CD4-positive, alpha-beta T cell treated with Interferon alpha-2 for 1 hour (primary cell): ENCODE data around the gene RNF14.

Experiments
- DNase-seq, 2 donors: peaks; one replicate each; pipeline ENCODE4 v3.0.0-alpha.2; 2020 to 2022

The RNF14 gene

DNA sequence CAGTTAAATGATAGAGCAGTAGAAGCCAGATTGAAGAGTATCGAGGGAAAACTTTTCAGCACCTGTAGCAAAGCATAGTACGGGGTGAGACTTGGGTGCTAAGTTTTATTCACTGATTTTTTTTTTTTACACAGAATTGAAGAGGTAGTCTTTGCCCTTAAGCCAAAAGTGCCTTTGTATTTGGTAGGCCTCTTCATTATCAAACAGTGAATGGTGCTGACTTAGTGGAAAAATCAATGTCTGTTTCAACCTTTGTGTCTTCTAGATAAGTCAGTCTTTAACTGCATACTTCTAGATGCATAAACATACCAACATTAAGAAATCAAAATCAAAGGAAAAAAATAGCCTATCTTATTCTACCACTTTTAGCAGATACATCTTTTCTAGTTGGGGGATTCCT lies 13.7 kb downstream of the RNF14 start:
- DNase-seq, result no peak

DNA sequence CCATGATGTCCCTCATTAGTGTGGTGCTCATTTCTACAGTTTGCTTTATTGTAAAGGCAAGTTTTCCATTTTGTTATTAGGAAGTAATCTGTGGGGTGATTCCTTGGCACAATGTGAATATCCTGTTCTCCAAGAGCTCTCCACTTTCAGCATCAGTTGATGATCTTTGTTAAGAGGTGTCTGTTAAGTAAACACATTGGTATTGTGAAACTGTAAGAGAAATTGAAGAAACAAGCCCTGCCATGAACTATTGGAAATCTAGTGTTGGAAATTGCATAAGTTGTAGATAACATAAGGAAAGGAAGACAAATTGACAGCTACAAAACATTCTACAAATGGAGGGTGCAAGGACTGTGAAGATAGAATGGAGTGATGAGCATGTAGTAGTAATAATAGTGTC lies 17.2 kb downstream of the RNF14 start:
- no peak for DNase-seq

DNA sequence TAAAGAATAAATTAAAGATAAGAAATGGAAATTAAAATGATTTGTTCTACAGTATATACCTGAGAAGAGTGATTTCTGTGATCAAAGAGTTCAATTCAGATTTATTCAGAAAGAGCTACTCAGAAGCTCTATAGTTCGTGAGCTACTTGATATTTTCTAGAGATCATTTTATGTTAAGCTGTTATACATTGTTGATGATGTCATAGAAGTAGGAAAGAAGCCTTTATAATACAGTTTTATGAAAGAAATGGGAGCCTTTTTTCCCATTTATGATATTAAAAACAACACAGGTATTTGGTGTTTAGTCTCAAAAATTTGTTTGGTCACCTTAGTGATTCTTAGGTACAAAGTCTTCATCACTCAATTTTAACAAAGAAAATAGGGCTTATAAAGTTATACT lies 20.8 kb downstream of the RNF14 start:
- DNase-seq, result no peak

DNA sequence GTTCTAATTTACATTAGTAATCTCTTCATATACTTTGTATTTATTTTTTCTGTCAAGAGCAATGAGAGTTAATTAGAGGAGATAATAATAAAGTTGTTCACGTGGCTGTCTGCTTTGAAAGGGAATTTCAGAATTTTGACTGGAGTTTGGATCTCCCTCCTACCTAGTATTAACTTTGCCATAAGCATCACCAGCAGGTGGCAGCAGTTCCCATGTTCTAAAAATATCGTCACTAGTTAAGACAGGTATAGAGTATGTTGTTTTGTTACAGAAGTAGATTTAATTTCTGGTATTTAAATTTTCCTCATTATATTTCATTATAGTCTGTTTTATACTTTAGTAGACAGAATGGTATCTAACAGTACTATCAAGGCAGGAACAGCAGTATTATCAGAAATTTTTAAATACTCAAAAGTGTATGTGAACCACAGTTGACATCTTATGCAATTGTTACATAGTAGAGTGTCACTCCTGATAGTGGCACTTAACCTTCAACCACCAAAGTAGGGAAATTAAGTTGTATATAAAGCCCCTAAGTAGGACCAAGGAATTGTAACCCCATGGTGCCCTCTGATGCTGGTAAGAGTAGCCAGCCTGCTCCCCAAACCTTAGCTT lies 23.6 kb downstream of the RNF14 start:
- peak; percentile 69 to 80 for DNase-seq

DNA sequence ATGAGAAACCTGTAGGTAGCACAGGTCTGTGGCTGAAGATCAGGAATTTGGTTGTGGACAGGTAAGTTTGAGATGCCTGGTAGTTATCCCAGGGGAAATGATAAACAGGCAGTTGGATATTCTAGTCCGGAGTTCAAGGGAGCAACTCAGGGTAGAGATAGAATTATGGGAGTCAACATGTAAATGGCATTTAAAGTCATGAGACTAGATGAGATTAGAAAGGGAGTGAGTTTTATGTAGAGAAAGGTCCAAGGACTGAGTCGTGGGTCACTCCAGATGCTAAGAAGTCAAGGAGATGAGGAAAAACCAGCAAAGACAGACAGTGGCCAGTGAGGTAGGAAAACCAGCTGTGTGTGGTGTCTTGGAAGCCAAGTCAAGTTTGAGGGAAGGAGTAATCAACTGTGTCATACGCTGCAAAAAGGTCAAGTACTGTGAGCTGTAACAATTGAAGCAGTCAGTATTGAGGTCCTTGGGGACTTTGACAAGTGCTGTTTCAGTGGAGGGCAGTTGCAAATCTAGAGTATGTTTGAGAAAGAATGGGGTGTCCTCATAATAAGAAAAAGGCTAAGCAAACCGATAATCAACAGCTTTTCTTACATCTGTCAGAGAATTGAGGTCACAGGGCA lies 25.7 kb downstream of the RNF14 start:
- no peak for DNase-seq

DNA sequence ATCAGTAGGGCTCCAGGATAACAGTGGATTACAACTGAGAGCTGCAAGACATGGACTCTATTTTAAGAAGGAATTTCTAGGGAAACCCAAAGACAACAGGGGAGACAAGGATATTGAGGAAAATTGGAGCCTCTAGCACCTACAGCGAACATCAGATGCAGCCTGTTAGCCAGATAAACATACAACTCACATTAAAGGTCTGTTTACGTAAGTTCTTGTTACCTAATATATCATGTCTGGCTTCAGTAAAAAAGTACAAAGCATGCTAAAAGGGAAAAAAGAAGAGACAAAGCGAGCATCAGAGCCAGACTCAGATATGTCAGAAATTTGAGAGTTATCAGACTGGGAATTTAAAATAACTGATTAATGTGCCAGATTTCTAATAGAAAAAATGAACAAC lies 26.8 kb downstream of the RNF14 start:
- DNase-seq, result no peak

DNA sequence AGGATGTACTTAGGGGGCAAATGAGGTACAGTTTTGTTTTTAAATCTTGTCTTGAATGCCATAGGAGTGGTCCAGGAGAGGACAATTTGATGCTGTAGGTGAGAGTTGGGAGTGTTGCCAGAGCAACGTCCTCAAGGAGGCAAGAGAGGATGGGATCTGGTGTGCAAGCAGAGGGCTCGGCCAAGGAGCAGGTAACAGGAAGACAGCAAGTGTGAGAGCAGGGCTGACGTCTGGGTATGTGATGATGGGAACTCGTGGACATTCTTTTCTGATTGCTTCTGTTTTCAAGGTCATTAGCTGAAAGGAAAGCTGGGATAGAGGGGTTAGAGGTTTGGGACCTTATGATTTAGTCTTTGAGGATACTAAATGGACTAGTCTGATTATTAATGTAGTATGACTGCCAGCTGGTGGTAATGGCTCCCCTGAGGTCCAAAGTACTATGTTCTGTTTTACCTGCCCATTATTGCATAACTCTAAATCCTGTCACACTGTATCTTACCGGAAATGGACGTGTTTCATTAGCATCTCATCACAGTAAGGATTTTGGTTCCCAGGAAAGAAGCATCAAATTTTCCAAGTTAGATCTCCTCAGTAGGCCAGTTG lies 28.6 kb downstream of the RNF14 start:
- no peak for DNase-seq

DNA sequence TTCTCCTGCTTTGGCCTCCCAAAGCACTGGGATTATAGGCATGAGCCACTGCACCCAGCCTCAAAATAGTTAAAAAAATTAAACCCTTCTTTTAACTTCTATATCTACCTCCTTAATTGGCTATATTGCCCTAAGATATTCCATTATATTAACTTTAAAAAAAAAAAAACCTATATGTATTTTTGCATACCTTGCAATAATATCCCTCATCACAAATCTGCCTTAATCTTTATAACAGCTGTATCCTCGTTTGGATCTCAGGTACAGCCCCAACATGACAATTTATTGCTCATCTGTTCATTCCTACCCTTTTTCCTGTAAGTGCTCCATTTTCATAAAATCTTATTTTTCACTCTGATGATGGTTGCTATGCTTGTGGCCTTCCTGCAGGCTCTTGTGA lies 31.3 kb downstream of the RNF14 start:
- no peak for DNase-seq

DNA sequence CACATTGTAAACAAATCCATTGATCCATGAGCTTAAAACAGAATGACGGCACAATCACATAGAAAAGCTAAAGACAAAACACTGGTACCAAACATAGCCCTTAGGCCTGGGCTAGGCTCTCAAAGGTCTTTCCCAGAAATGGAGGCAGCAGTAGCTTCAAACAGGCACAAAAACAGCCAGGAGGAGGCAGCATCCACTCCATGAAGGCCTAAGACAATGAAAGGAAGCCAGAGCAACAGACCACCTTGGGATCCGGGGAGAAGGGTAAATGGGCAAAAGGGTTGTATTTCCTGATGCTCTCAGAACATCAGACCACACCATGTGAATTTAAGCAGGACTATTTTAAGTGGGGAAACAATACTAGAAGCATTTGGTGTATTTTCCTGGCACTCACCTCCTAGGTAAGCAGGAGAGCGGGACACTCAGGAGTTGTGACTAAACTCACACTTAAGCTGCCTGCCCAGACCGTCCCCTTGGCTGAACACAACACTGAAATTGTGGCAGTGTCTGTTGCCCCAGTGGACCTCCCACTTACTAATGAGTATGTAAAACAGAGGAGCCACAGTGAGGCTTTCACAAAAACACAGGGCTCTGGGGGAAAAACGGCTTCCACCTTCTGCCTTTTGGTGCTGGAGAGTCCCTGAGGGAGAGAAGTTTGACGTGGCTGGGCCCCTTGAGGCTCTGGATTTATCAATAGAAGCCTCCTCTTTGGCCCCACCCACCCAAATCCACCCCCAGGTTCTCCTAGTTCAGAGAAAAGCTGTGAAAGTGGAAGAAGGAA lies 32.0 kb downstream of the RNF14 start:
- DNase-seq, result peak in 1 of 2 donors; percentile 35

DNA sequence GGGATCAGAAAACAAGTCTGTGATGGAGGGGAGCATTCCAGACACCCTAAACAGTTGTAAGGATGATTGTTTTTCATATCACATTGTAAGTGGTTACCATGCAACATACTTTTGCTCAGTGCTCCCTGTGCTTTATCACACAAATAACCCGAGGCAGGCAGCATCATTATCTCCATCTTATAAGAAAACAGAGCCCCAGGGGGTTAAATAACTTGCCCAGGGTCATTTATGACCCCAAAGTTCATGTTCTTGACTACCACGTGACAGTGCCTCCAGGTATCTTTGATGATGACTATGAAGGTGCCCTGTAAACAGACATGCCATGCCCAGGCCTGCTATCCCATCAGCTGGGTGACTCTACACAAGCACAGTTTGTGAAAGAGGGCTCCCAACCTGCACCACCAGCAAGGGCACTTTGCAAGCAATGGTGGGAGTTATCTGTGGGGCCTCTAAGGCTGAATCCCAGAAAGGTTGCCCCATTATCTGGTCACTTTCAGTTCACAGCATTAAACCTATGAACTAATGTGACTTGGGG lies 34.4 kb downstream of the RNF14 start:
- DNase-seq, result no peak

DNA sequence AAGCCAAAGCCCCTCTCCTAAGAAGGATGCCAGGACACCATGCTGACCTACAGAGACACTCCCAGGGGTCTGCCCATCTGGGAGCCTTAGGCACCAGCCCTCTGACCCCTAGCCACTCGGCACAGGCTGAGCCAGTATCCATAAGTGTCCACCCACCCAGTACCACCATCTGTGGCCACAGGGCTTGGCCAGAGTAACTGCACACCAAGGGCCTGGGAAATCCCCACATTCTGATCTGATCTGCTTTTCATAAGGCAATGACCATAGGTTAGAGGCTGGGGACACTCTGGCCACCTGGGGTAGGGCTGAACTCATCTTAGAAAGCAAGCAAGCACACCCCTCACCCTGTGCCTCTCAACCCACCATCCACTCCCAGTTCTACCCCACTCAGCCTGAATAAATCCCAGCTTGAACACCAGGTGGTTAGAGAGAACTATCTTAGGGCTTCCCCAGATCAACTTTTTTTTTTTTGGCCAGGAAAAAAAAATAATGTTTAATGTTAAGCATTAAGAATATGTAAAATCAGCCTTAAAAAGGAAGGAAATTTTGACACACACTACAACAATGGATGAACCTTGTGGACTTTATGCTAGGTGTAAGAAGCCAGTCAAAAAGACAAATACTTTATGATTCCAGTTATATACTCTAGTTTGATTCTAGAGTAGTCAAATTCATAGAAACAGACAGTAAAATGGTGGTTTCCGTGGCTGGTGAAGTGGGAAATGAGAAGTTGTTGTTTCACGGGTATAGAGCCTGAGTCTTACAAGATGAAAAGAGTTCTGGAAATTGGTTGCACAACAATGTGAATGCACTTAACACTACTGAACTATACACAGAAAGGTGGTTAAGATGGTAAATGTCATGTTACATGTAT lies 37.7 kb downstream of the RNF14 start:
- DNase-seq, result peak; percentile 39 to 48

DNA sequence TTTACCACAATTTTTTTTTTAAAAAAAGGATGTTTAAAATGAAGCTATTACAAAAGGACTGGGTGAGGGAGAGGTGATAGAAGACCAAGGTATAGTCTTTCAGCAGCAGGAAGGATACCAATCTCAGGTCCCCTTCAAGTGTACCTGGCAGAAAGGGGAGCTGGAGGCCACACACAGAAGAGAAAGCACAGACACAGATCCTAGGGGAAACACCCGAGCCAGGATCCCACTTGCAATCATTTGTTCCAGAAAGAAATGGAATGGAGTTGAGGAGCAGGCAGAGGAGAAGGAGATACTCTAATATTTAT lies 38.3 kb downstream of the RNF14 start:
- DNase-seq, result no peak

DNA sequence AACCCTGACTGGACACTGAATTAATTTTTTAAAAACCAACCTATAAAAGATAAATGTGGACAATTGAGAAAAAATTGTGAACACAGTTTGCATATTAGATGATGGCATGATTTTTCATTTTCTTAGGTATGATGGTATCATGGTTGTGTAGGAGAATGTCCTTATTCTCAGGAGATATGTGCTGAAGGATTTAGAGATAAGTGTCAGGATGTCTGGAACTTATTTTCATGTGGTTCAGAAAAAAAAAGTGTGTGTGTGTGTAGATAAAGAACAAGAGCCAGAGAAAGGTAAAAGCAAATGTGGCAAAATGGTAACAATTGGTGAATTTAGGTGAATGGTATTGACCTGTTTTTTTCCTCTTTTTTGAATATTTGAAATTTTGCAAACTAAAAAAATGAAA lies 39.9 kb downstream of the RNF14 start:
- DNase-seq, result no peak

DNA sequence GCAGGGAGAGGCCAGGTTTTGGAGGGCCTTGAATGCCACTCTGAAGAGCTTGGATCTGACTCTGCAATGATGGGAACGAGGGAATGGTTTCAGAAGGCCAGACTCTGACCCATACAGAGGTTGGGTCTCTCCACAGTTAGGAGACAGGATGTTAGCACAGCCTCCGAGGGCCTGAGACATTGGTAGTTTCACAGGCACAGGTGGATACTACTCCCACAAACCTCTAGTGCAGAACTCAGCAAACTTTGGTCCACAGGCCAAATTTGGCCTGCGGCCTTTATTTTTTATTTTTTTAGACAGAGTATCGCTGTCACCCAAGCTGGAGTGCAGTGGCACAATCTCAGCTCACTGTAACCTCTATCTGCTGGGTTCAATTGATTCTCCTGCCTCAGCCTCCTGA lies 41.0 kb downstream of the RNF14 start:
- no peak for DNase-seq

DNA sequence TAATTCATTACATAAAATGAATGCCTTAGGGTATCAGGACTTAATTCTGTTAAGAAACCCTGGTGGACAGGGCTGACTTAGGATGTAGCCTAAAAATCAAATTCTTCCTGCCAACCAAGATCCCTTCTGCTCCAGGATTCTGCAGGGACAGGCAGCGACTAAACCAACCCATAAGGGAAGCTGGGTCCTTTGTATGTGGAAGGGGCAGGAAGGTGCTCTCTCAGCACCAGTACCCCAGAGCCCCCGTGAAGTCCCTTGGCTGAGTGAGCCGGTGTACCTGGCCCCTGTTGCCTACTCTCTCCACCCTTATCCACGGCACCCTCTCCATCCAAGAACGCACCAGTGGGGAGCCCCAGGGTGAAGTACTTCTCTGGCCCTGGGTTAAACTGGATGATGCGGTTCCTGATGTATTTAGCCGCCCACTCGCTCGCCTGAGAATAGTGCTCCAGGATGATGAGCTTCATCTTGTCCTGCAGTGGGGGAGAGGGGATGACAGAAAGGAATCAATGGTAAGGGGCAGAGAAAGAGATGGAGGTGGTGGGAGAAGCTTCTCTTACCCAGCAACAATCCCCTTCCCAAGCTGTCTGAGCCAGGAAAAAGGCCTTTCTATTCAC lies 42.8 kb downstream of the RNF14 start:
- no peak for DNase-seq

DNA sequence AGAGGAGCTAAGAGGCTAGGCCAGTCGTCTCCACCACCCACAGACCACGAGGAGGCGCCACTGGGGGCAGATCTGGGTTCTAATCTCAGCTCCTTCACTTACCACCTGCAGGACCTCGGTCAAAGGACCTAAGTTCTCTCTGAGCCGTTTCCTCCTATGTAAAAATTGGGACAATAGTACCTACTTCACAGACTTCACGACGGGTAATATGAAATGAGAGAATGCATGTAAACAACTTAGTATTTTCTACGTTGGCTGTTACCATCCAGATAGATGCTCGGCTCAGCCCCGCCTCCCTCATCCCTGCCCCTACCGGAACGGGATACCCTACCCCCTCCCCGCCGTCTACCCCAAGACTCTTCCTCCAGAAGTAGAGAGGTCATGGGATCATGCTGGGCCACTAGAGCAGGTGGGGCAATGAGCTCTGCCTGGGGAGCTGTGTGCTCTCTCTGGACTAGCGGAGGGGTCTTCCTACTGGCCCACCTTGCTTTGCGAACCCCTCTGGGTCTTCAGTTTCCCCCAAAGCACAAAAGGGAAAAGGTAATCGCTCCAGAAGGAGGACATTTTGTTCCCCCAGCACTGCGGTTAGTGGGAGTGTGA lies 43.4 kb downstream of the RNF14 start:
- DNase-seq, result peak; percentile 31 to 56

DNA sequence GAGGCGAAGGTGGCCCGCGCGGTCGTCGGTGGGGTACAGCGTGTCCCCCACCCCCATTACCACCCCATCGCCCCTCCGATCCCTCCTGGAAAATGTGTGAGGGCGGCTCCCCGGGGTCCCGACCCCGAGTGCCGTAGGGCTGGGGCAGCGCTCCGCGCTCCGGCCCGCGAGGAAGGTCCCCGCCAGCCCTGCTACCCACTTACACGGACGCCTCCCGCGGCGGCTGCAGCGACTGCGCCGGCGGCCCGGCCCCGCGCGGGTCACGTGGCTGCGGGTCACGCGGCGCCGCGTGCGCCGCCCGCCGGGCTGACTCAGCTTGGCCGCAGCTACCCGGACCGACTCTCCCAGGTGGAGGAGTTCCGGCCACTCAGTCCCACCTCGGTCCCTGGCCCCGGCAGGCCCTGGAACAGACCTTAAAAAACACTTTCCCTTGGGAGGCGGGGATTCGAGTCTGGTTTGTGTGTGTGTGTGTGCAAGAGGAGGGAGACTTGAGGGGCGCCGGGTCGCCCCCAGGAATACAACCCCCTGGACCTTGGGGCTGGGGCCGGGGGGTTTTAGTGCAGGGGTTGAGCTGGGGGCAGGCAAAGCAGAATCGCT lies 44.0 kb downstream of the RNF14 start, which contains the start of gene GNPDA1:
Gene GNPDA1, minus strand, starts transcription at position 236 of the 597 bp plus-strand sequence. CDS start 992 bp downstream, outside the sequence.
- peak; percentile 61 to 70 for DNase-seq

DNA sequence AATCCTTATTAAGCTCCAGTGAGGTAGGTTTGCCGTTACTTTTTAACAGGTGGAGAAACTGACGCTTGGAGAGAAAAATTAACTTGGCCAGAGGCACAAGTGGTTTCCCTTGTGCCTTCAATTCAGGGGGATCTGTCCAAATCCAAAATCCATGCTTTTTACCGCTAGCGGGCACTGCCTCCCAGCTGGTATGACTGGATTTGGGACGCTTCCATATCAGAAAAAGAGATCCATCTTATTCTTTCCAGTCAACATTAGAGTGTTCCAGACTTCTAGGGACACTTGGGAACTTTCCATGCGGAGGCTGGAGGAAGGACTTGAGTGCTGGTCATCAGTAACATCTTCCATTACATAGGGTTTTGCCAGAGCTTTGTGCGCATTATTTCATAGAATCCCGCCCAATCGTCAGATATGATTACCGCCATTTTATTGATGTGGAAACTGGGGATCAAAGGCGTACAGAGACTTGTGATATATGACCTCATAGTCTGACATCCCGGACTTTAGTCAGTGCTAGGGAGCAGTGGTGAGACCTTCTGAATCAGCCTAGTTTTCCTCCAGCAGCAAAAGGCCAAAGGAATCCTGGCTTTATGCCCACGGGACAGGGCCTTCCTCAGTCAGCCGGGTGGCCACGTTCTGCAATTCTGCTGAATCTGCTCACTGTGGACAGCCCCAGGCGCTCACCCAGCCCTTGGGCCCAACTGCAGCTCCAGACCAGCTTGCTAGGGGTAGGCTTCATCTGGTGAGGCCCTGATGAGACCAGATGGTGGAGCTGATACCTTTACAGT lies 45.0 kb downstream of the RNF14 start:
- no peak for DNase-seq

DNA sequence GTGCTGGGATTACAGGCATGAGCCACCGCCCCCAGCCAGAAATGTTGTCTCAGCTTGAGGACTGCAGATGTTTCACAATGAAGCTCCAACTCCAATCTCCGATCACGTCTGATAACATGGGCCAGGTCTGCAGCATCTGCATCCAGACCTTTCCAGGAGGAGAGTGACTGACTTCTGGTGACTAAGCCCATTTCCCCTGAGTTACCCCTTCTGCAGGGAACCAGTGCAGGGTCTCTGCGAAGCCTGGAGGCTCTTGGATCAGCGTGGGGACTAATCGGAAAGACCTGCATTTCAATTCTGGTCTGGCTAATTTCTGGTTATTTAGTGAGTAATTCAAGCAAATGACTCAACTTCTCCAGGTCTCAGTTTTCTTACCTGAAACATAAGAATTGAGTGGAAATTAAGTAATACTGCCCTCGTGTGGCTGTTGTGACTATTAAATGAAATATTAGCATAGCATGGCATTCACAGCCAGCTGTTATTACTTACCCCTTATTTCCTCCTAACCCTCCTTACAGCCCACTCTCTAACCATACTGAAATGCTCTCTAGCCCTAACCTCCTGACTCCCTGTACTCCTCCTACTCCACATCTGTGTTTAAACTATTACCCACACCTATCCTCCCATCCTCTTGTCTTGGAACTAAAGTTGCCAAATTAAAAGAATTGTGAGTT lies 46.1 kb downstream of the RNF14 start:
- peak; percentile 24 to 80 for DNase-seq
